Lung (tissue), 12 donors: ENCODE results near the gene MYDGF. TPM values are rescaled to one million over a fixed set of nuclear protein-coding genes. Genes with fewer than 3 reads are reported as not detected.

Experiments used
- ATAC-seq: fragments of 200-7000 bp; cut with Tn5 transposase; one replicate; pipeline ENCODE4 v1.9.1; 2020; ENCODE audit warnings: moderate number of reproducible peaks; ENCODE audit not compliant: insufficient read depth, low FRiP score
- DNase-seq, 3 donors: peaks; one replicate each; pipeline ENCODE4 v3.0.0-alpha.2; 2013 to 2017
- H3K27ac ChIP-seq, 2 donors: one replicate each; pipeline ENCODE4 v1.5.1; 2013; ENCODE audit warnings: mild to moderate bottlenecking in 2 of 2, moderate library complexity in 2 of 2, control low read depth in 1 of 2, inconsistent platforms in 1 of 2, low read depth in 1 of 2, low read length in 1 of 2
- H3K27me3 ChIP-seq, 3 donors: one replicate each; pipeline ENCODE4 v1.5.1; 2013; ENCODE audit warnings: low read length in 2 of 3; ENCODE audit not compliant: control insufficient read depth in 3 of 3, insufficient read depth in 3 of 3
- H3K36me3 ChIP-seq, 4 donors: one replicate each; pipeline ENCODE4 v1.5.1; 2013; ENCODE audit warnings: low read length in 4 of 4, mild to moderate bottlenecking in 1 of 4, moderate library complexity in 1 of 4; ENCODE audit not compliant: control insufficient read depth in 4 of 4, insufficient read depth in 4 of 4
- H3K4me1 ChIP-seq, 5 donors: one replicate each; pipeline ENCODE4 v1.5.1; 2013; ENCODE audit warnings: low read length in 5 of 5, mild to moderate bottlenecking in 2 of 5, moderate library complexity in 1 of 5; ENCODE audit not compliant: control insufficient read depth in 5 of 5, insufficient read depth in 5 of 5
- H3K4me3 ChIP-seq: one replicate; pipeline ENCODE4 v1.5.1; 2013; ENCODE audit warnings: mild to moderate bottlenecking, control low read depth, moderate library complexity
- H3K9ac ChIP-seq, 2 donors: one replicate each; pipeline ENCODE4 v1.5.1; 2013; ENCODE audit warnings: low read length in 2 of 2, control low read depth in 1 of 2; ENCODE audit not compliant: insufficient read depth in 1 of 2
- H3K9me3 ChIP-seq, 4 donors: one replicate each; pipeline ENCODE4 v1.5.1; 2013; ENCODE audit warnings: low read length in 3 of 4, mild to moderate bottlenecking in 1 of 4, moderate library complexity in 1 of 4; ENCODE audit not compliant: control insufficient read depth in 4 of 4, insufficient read depth in 3 of 4
- CTCF ChIP-seq: IDR thresholded peaks from 2 replicates; pipeline ENCODE4 v1.5.1; 2012; ENCODE audit warnings: mild to moderate bottlenecking; ENCODE audit errors: control extremely low read depth, extremely low read depth
- WGBS, 2 donors: extraction: QIAGEN DNeasy Blood & Tissue Kit; methylation state at CpG; one replicate each; pipeline ENCODE4 v1.1.7; 2013; 5-methylcytosine and 5-hydroxymethylcytosine counted together
- polyA plus RNA-seq, 2 donors: library from polyadenylated mRNA; stranded (reverse); fragments of 200-250 nt; gene quantifications; one replicate each; pipeline ENCODE4 v1.2.1, GENCODE V29; 2013
- total RNA-seq, 2 donors: library from RNA; depleted of rRNA in 1 of 2; stranded (reverse); fragments of >200 nt in 1 of 2; gene quantifications; one replicate each; pipeline ENCODE4 v1.2.1, GENCODE V29; 2014 to 2021
- donor health status: control.
- donor health status: control.
- donor health status: Bipolar disorder and iron deficiency.
- donor health status: healthy.
- donor health status: DM: yes; HTN: yes; CAD: no.

The MYDGF gene
- total and polyA plus RNA-seq, 4 donors, result 70.4 to 280 (median 142) TPM

- Histone ChIP-seq H3K4me1 (peaks cover 4 to 5% (median 4%) of the 10 kb centered on the region in 5 donors), H3K36me3 (peaks cover 14 to 60% (median 23%) of the 10 kb centered on the region in 4 donors), H3K27me3 (no peaks in the 10 kb centered on the region), H3K9ac (no peak overlapping the region), H3K27ac (no peak overlapping the region), H3K4me3 (no peak overlapping the region), H3K9me3 (peaks cover 0 to 2% (median 0%) of the 10 kb centered on the region in 4 donors)
- ATAC-seq (no peak), DNase-seq (no peak)
- TF ChIP-seq CTCF, result no peak
- 95 to 96% methylated on average over 12 of the region's 12 CpGs for WGBS, 2 donors
These were observed 5.5 kb downstream of the MYDGF start for GRCh38 chr19:4664642-4665041.

DNA sequence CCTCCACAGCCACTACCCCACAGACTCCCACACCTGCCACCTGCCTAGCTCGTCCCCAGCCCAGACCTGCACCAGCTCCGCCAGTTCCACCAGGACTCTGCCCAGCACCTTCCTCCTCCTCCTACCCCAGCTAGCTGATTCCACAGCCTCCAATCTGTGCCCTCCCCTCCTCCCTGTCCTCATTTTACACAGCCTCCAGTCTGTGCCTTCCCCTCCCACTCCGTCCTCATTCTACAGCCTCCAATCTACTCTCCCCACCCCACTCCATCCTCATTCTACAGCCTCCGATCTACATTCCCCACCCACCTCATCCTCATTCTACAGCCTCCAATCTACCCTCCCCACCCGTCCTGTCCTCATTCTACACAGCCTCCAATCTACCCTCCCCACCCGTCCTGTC, 7.3 kb downstream of the MYDGF start:
- no peak for ATAC-seq

DNA sequence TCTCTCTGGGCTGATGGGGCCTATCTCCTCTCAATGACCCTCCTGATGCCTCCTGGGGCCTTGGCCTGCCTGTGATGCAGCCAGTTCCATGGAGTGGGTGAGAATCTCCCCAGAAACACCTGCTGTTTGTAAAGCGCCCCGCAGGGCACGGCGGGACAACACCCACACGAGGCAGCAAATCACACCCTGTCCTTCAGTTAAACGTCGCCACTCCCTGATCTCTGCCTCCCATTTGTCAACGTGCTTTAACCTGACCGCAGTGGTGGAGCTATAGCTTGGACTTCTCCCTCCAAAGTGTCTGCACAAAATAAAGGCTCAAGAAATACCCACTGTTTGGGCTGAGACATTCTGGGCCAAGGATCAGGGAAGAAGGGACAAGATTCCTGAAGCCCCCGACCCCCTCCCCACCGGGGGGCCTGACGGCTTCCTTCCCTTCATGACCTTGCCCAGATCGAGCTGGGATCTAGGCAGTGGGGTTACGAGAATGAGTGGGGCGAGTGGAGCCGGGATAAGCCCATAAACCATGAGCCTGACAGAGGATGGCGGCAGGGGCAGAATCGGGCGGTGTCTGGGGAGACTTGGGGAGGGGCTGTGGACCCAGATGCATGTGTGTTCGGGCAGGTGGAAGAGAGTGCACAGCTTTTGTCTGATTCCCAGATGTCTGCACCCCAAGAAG, 8.0 kb downstream of the MYDGF start:
- TF ChIP-seq CTCF, result no peak
- H3K9me3 ChIP-seq, result peaks cover 0 to 9% (median 4%) of the 10 kb centered on the region in 4 donors
- H3K36me3 ChIP-seq, result peaks cover 21 to 71% (median 36%) of the 10 kb centered on the region in 4 donors
- ATAC-seq (no peak), DNase-seq (no peak)
- no peak overlapping the region for H3K9ac ChIP-seq
- no peaks in the 10 kb centered on the region for H3K4me1 ChIP-seq
- 87 to 89% methylated on average over 20 of the region's 20 CpGs for WGBS, 2 donors
- H3K27ac ChIP-seq, result no peak overlapping the region
- no peak overlapping the region for H3K4me3 ChIP-seq
- H3K27me3 ChIP-seq, result no peaks in the 10 kb centered on the region

More for the DNA sequence above, 7.3 kb downstream of the MYDGF start:
- Histone ChIP-seq H3K36me3 (peaks cover 18 to 65% (median 35%) of the 10 kb centered on the region in 4 donors), H3K27ac (no peak overlapping the region), H3K9ac (no peak overlapping the region), H3K27me3 (no peaks in the 10 kb centered on the region), H3K4me3 (no peak overlapping the region), H3K4me1 (no peaks in the 10 kb centered on the region), H3K9me3 (peaks cover 0 to 9% (median 4%) of the 10 kb centered on the region in 4 donors)
- DNase-seq, result no peak
- 97% methylated on average over 6 of the region's 6 CpGs for WGBS, 2 donors
- TF ChIP-seq CTCF, result no peak
